Smooth muscle cell (in vitro differentiated cells): ENCODE results near the gene RPUSD3. TPM values are rescaled to one million over a fixed set of nuclear protein-coding genes. Genes with fewer than 3 reads are reported as not detected.
"Not testable (repeated sequence)": the region's sequence is repeated elsewhere in the genome, so short reads cannot be mapped to it uniquely, and the experiment has no call there.

Experiments
- DNase-seq: peaks from one replicate; lab custom pipeline; 2025; ENCODE audit not compliant: unreplicated experiment; lab: John Stamatoyannopoulos, UW
- H2AFZ ChIP-seq: fragments of 200-600 bp; sonication (generic); 2 replicates; pipeline ENCODE4 v1.6.0; 2016; ENCODE audit warnings: antibody characterized with exemption, low read depth, mild to moderate bottlenecking
- H3F3A ChIP-seq: fragments of 200-600 bp; sonication (generic); 2 replicates; pipeline ENCODE4 v1.6.0; 2017; ENCODE audit warnings: antibody characterized with exemption, low read depth
- H3K27ac ChIP-seq: fragments of 200-600 bp; sonication (generic); 2 replicates; pipeline ENCODE4 v1.5.1; 2016; ENCODE audit warnings: low read depth, mild to moderate bottlenecking
- H3K27me3 ChIP-seq: fragments of 200-600 bp; sonication (generic); 2 replicates; pipeline ENCODE4 v1.6.1; 2016; ENCODE audit warnings: low read depth, mild to moderate bottlenecking
- H3K36me3 ChIP-seq: fragments of 200-600 bp; sonication (generic); 2 replicates; pipeline ENCODE4 v1.5.1; 2016; ENCODE audit warnings: low read depth
- H3K4me1 ChIP-seq: fragments of 200-600 bp; sonication (generic); 2 replicates; pipeline ENCODE4 v1.5.1; 2016; ENCODE audit warnings: low read depth
- H3K4me2 ChIP-seq: fragments of 200-600 bp; sonication (generic); 2 replicates; pipeline ENCODE4 v1.6.0; 2016; ENCODE audit warnings: mild to moderate bottlenecking
- H3K4me3 ChIP-seq: fragments of 200-600 bp; sonication (generic); 2 replicates; pipeline ENCODE4 v1.5.1; 2016; ENCODE audit warnings: mild to moderate bottlenecking
- H3K79me2 ChIP-seq: fragments of 200-600 bp; sonication (generic); 2 replicates; pipeline ENCODE4 v1.6.0; 2016; ENCODE audit warnings: low read depth, mild to moderate bottlenecking
- H3K9ac ChIP-seq: fragments of 200-600 bp; sonication (generic); 2 replicates; pipeline ENCODE4 v1.6.0; 2016; ENCODE audit warnings: low read depth
- H3K9me3 ChIP-seq: fragments of 200-600 bp; sonication (generic); replicated peaks from 2 replicates; pipeline ENCODE4 v1.5.1; 2016; ENCODE audit warnings: low read depth
- H4K20me1 ChIP-seq: fragments of 200-600 bp; sonication (generic); 2 replicates; pipeline ENCODE4 v1.6.0; 2016; ENCODE audit warnings: low read depth
- CTCF ChIP-seq: fragments of 200-600 bp; sonication (generic); IDR thresholded peaks from 2 replicates; pipeline ENCODE4 v1.5.1; 2017; ENCODE audit warnings: borderline replicate concordance, mild to moderate bottlenecking, antibody characterized with exemption; ENCODE audit not compliant: insufficient read depth, poor library complexity, severe bottlenecking
- WGBS: methylation state at CpG from one replicate; pipeline ENCODE4 v1.1.7; 2016; ENCODE audit warnings: low lambda C conversion rate; 5-methylcytosine and 5-hydroxymethylcytosine counted together
- polyA plus RNA-seq: library from polyadenylated mRNA; unstranded; fragments of >200 nt; fragmentation: Nextera tagmentation; extraction: Ambion mirVana; gene quantifications from 2 replicates; pipeline ENCODE4 v1.2.1, GENCODE V29; 2016
- total RNA-seq: library from RNA; depleted of rRNA; stranded (reverse); fragments of >200 nt; gene quantifications from 2 replicates; pipeline ENCODE4 v1.2.3, GENCODE V29; 2014

RPUSD3 gene
- total and polyA plus RNA-seq, 2 experiments from 2014 or later, result 62.8 to 84.6 TPM

GRCh38 chr3:9859530-9860025 is 15.8 kb upstream of the RPUSD3 start:
- Histone ChIP-seq H3K9me3 (no peaks in the 10 kb centered on the region), H3K27me3 (no peaks in the 10 kb centered on the region), H4K20me1 (no peaks in the 10 kb centered on the region), H3K9ac (no peak overlapping the region), H3K4me2 (no peak overlapping the region), H3K79me2 (no peaks in the 10 kb centered on the region), H3F3A (no peaks in the 10 kb centered on the region), H3K27ac (no peak overlapping the region), H2AFZ (no peak overlapping the region), H3K36me3 (no peaks in the 10 kb centered on the region), H3K4me1 (peaks cover 2% of the 10 kb centered on the region), H3K4me3 (no peak overlapping the region)
- DNase-seq, result no peak
- TF ChIP-seq CTCF, result no peak
- 91% methylated on average over 12 of the region's 12 CpGs for WGBS

DNA sequence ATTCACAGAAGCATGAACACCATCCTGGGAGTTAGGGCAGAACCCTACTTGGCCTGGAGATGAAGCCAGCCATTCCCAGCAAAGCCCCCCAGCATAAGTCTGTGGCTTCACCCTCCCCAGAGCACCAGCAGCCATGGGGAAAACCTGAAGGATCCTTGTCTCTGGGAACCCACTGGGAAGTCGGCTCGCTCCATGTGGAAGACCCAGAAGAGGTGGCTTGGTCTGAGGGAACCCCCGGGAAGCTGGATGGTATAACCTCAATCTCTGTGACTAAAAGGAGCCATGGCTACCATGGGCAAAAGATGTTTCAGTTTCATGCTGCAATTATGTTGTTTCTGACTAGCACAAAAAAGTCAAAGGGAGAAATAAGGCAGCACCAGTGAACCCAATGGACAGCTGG is 11.8 kb upstream of the RPUSD3 start:
- Histone ChIP-seq H3K4me3 (no peak overlapping the region), H3K9ac (no peak overlapping the region), H3K9me3 (no peaks in the 10 kb centered on the region), H3K27ac (no peak overlapping the region), H4K20me1 (no peaks in the 10 kb centered on the region), H3K4me2 (no peak overlapping the region), H3K4me1 (peaks cover 8% of the 10 kb centered on the region), H3K36me3 (no peaks in the 10 kb centered on the region), H3K27me3 (no peaks in the 10 kb centered on the region), H2AFZ (no peak overlapping the region), H3F3A (no peaks in the 10 kb centered on the region), H3K79me2 (no peaks in the 10 kb centered on the region)
- no peak for DNase-seq
- no peak for TF ChIP-seq CTCF
- WGBS, result 95% methylated on average over 3 of the region's 3 CpGs

DNA sequence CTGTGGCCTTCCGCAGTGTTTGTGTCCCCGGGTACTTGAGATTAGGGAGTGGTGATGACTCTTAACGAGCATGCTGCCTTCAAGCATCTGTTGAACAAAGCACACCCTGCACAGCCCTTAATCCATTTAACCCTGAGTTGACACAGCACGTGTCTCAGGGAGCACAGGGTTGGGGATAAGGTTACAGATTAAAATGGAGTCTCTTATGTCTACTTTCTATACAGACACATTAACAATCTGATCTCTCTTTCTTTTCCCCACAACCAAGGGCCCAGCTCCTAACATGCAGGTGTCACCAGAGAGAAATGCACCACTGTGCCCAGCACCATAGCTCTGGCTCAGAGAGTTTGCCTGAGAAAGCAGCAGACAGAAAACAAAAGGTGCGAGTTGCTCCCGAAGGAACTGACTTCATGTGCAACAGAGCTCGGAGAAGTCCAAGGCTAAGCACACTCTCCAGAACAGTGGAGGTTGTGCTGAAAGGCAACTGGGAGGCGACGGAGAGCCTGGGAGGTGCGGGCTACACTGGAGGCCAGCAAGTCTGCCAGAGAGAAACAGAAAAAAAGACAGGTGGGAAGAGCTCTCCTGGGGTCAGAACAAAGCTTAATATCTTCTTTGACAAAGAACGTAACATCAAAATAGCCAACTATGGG is 10.6 kb upstream of the RPUSD3 start:
- not testable (repeated sequence) for DNase-seq, H3K4me3 ChIP-seq, H3K4me1 ChIP-seq, H3K79me2 ChIP-seq, H3F3A ChIP-seq, H3K36me3 ChIP-seq, H3K27ac ChIP-seq, H3K4me2 ChIP-seq, H2AFZ ChIP-seq, H3K9me3 ChIP-seq, H3K9ac ChIP-seq, H3K27me3 ChIP-seq, H4K20me1 ChIP-seq
- WGBS, result 71% methylated on average over 11 of the region's 11 CpGs

GRCh38 chr3:9852528-9852927 is 8.7 kb upstream of the RPUSD3 start:
- H3F3A ChIP-seq, result no peaks in the 10 kb centered on the region
- H3K27ac ChIP-seq, result no peak overlapping the region
- TF ChIP-seq CTCF, result no peak
- peaks cover 8% of the 10 kb centered on the region for H3K4me1 ChIP-seq
- no peak overlapping the region for H2AFZ ChIP-seq
- no peaks in the 10 kb centered on the region for H4K20me1 ChIP-seq
- no peaks in the 10 kb centered on the region for H3K9me3 ChIP-seq
- H3K79me2 ChIP-seq, result no peaks in the 10 kb centered on the region
- no peak overlapping the region for H3K9ac ChIP-seq
- DNase-seq, result no peak
- H3K36me3 ChIP-seq, result no peaks in the 10 kb centered on the region
- H3K4me3 ChIP-seq, result no peak overlapping the region
- H3K27me3 ChIP-seq, result no peaks in the 10 kb centered on the region
- WGBS, result 92% methylated on average over 6 of the region's 6 CpGs
- H3K4me2 ChIP-seq, result no peak overlapping the region

- H3K9me3 ChIP-seq, H3K36me3 ChIP-seq, H3K79me2 ChIP-seq, H3K27me3 ChIP-seq, H3K4me2 ChIP-seq, H3K27ac ChIP-seq, H3K9ac ChIP-seq, H3K4me3 ChIP-seq, H4K20me1 ChIP-seq, H2AFZ ChIP-seq, H3K4me1 ChIP-seq, DNase-seq, H3F3A ChIP-seq: not testable (repeated sequence)
- 58% methylated on average over 6 of the region's 6 CpGs for WGBS
Measured at GRCh38 chr3:9851926-9852325, 8.1 kb upstream of the RPUSD3 start.

- not testable (repeated sequence) for H3K9ac ChIP-seq, H4K20me1 ChIP-seq, H3K79me2 ChIP-seq, H3K36me3 ChIP-seq, H3K27me3 ChIP-seq, DNase-seq, H3K4me3 ChIP-seq, H3K27ac ChIP-seq, H3K4me2 ChIP-seq, H2AFZ ChIP-seq, H3F3A ChIP-seq, H3K4me1 ChIP-seq, H3K9me3 ChIP-seq
- WGBS, result 75% methylated on average over 6 of the region's 6 CpGs
Measured at GRCh38 chr3:9851383-9851782, 7.6 kb upstream of the RPUSD3 start.
